ENCODE measurements around the gene SPTY2D1.

DNA sequence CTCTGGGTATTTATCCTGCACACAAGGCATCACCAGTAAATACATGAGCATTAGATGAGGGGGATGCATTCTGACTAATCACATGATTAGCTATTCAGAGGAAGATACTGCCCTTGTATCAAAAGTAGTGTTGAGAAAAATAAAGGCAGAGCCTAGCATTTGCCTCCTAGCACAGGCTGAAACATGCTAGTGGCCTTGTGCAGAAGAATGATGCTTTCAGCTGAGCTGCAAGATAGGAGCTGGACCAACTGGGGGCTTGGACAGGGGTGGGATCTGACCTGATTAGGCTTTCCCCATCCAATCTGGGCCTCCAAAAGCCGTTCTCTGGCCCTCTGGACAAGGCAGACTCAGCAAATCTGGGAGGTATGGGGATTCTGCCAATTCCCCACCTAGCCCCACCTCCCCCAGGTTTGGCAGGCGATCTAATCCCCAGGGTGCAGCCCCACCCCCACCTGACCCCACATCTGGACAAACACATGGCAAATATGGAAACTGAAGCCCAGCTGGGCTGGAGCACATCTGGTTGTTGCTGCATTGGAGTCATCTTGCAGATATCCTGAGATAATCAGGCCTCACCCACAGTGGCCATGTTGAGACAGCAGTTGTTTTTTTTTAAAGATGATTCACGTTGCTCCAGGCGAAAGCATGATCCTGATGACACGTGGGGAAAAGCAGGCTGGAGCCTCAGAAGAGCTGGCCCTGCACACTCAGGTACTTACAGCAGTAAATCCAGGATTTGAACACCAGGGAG lies 39.0 kb downstream of the SPTY2D1 start:
- TF ChIP-seq, protein P1, sequence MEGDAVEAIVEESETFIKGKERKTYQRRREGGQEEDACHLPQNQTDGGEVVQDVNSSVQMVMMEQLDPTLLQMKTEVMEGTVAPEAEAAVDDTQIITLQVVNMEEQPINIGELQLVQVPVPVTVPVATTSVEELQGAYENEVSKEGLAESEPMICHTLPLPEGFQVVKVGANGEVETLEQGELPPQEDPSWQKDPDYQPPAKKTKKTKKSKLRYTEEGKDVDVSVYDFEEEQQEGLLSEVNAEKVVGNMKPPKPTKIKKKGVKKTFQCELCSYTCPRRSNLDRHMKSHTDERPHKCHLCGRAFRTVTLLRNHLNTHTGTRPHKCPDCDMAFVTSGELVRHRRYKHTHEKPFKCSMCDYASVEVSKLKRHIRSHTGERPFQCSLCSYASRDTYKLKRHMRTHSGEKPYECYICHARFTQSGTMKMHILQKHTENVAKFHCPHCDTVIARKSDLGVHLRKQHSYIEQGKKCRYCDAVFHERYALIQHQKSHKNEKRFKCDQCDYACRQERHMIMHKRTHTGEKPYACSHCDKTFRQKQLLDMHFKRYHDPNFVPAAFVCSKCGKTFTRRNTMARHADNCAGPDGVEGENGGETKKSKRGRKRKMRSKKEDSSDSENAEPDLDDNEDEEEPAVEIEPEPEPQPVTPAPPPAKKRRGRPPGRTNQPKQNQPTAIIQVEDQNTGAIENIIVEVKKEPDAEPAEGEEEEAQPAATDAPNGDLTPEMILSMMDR (optimal IDR thresholded peaks at IDR 0.05 in 1 of 3, IDR thresholded peaks at IDR 0.05 in 1 of 3, conservative IDR thresholded peaks at IDR 0.05 in 1 of 3; ENCODE audit: extremely low read depth in 1 of 3, insufficient read depth in 2 of 3, low read length in 3 of 3) = no peak
- no peak for TF ChIP-seq EZH2 (IDR thresholded peaks at IDR 0.05; ENCODE audit: low read length)

Measured in keratinocyte (primary cell).